SW480 (cell line): ENCODE measurements around the gene N4BP2L2.

Experiments
- DNase-seq: peaks from one replicate; pipeline ENCODE4 v3.0.0-alpha.2; 2016; ENCODE audit warnings: low spot score

N4BP2L2 gene

DNA sequence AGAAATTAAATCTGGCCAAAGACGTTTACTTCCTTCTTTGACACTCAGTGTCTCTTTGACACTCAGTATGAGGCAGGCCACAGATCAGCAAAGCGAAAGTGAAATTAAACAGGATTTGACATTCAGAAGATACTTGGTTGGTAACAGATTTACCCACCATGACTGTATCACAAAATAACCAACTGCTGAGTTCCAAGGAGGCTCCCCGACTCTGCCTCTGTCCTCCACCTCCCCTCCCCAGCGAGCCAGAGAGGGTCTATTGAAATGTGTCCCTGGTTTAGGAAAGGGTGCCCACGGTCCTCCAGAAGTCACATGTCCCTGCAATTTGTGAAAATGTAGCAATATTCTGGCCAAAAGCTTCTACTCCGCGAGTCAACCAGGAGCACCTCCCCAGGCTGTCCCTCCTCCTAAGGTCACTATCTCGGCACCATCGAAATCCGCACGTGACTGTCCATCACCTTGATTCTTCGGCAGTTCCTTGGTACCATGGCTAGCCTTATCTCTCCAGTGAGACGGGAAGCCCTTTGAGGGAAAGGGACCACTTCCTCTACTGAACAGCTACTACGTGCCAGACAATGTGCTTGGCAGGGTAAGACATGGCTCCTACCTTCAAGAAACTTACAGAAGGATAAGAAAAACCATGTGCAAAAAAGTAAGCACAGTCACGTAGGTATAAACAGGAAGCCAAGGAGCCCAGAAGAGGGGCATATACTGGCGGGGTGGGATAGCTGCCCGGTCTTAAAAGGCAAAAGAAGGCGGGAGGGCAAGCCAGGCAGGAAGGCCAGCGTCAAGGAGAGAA lies 112.2 kb downstream of the N4BP2L2 start:
- peak; percentile 37 for DNase-seq

DNA sequence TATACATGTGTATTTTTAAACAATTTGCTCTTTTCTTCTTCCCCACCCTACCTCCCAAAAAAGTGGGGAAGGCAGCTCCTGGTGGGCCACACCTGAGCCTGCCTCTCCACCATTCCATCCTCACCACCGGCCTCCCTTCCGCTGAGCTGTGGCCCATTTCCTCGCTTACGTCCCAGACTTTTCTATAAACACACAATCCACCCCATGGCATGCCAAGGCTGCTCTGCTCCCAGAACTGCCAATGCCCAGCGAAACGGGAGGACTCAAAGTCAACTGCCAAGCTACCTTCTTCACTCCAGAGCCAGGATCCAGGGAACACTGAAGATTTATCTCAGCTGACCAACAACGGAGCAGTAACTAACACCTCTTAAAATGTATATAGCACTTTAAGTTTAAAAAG lies 113.4 kb downstream of the N4BP2L2 start:
- no peak for DNase-seq

DNA sequence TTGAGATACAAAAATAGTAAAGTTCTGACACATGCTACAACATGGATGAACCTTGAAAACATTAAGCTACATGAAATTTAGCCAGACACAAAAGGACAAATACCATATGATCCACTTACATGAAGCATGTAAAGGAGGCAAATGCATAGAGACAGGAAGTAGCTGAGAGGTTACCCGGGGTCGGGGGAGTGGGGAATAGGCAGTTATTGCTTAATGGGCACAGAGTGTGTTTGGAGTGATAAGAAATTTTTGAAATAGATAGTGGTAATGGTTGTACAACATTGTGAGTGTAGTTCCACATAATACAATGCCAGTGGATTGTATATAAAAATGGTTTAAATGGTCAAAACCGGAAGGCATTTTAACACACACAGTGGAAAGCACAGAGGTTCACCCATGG lies 115.0 kb downstream of the N4BP2L2 start:
- DNase-seq, result no peak

DNA sequence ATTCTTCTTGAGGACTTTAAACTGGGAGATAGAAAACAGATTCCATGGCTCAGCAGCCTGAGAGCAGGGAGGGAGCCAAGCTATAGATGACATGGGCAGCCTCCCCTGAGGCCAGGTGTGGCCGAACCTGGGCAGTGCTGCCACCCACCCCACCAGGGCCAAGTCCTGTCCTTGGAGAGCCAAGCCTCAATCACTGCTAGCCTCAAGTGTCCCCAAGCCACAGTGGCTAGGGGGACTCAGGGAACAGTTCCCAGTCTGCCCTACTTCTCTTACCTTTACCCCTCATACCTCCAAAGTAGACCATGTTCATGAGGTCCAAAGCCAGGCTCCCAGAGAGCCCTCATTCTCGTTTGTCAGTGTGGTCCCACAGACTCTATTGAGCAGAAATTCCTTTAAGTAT lies 118.7 kb downstream of the N4BP2L2 start:
- DNase-seq, result no peak

DNA sequence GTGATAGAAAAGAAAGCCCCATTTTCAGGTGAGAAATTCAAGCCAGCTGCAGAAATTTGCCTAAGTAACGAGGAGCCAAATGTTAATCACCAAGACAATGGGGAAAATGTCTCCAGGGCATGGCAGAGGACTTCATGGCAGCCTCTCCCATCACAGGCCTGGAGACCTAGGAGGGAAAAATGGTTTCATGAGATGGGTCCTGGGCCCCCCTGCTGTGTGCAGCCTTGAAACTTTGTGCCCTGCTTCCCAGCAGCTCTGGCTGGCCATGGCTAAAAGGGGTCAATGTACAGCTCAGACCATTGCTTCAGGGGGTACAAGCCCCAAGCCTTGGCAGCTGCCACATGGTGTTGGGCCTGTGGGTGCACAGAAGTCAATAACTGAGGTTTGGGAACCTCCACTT lies 120.6 kb downstream of the N4BP2L2 start:
- DNase-seq, result no peak

DNA sequence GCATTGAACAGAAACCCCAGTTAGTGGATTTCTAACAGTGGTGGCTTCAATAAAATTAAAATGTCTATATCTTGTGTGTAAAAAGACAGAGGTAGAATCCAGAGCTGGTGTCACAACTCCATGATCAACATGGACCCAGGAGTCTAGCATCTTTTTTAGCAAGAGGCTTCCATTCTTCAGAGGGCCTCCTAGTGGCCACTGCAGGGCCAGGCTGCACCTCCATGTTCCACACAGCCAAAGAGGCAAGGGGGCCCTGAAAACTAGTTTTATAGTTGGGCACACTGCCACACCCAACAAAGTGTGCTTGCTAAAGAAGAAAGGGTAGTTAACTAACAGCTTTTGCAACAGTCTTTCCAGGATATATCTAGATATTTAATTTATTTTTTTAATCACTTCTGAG lies 123.6 kb downstream of the N4BP2L2 start:
- peak; percentile 11 for DNase-seq

DNA sequence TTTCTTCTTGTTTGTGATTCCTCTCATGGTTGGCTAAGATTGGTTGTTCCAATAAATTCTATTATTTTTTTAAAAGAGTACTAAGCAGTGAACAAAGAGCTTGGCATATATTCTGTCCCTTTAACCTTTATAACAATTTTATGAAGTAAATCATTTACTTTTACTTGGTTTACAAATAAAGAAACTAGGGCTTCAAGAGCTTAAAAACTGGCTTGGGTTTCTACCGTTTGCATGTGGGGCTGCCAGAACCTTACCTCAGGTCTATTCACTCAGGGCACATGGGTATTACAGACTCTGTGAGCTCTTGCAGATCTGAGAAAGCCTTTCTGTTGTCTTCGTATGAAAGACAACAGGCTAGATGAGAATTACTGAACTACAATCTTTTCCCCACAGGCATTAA lies 124.0 kb downstream of the N4BP2L2 start:
- DNase-seq, result no peak

DNA sequence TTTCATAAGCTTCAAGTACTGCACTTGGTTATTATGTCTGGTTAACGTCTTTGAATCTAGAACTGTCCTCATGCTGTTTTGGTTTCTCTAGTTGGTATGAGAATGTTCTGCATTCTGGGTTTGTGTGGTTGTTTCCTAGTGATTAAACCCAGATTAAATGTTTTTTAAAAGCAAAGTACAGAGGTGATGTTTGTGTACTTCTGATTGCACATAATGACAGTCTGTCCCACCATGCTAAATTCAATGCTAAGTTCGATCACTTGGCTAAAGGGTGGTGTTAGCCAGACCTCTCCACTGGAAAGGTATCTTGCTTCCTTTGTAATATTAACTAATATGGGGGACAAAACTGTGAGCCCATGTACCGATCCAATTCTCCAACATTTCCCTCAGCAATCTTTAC lies 125.3 kb downstream of the N4BP2L2 start:
- no peak for DNase-seq

DNA sequence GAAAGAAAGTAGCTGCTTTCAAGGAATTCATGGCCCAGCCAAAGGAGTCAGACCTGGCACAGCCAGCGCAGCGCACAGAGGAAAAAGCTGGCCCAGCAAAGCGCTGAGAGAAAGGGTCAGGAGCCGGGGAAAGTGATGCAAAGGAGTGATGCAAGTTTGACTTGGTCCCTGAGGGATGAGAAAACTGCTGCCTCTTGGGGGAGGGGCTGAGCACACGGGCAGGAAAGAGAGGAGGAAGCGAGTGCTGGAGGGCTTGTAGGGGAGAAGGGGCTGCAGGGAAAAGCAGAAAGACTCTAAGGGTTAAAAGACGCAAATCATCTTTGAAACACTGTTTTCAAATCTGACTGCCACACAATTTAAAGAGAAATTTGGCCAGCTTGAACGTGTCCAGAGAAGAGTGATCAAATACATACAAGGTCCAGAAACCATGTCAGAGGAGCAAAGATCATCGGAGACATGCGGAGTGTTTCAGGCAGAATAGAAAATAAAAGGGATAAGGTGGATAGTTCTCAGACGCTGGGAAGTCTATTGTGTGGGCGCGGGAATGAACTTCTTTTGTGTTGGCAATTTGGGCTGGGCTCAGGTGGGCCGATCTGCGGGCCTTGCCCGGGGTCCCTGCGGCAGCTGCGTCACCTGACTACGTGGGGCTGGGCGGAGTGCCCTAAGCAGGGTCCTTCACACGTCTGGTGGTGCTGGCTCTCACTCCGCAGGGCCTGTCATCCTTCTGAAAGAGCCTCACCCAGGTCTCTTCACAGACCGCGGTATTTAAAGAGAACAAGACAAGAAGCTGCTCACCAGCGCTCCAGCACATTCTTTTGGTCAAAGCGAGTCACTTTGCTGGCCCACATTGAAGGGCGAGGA lies 128.8 kb downstream of the N4BP2L2 start:
- no peak for DNase-seq

DNA sequence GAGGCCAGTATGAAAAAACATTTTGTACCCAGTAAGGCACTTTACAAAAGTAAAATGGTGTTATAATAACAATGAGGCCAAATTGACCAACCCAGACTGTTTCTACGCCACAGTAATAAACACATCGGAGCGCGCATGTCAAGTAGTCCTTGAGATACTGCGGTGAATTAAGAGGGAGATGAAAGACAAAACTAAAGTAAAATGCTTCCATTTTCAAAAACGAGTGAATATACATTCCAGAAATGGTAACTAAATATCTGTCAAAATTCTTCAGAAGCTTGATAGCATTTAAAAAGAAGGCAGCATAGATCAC lies 129.6 kb downstream of the N4BP2L2 start:
- DNase-seq, result no peak

DNA sequence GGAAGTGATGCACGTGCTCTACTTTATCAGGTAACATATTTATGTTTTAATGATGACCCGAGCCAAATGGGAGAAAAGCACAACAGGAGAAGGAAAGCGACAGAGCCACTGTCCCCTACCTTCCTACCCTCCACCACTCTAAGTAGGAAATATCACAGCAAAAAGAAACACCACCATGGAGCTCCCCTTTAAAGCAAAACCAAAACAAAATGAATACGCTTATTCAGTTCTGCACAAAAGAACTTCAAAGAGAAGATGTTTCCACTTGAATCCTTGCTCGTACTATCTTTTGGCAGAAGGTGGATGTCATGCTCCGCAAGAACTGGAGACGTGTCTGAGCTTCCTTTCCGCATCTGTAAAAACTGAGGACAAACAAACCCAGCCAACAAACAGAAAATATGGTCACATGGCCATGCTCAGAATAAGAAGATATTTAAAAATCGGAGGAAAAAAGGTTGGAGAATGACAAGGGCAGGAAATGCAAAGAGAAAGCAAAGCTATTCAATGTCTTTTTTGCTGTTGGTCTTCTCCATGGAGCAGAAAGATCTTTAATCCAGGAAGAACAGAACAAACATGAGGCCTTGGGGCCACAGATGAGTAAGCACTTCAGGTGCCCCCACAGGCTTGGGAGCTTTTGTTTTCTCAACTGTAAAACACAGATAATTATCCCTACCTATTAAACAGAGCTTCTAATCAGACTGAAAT lies 130.1 kb downstream of the N4BP2L2 start:
- no peak for DNase-seq

DNA sequence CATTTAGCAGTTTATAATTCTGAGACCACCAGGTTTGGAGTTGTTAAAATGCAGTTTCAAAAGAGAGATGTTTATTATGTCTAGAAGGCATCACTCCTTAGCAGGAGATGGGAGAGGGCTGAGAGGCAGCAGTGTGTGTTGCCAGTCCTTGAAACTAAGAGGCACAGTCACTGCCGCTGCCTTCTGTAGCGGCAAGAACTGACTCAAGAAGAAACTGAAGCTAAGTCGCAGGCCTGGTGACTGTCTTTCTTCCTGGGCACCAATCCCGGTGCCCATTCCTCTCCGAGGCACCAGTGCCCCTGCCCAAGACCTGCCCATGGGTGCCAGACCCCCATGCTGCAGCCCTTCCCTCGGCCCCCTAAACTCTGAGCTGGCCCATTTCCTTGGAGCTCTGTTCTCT lies 130.7 kb downstream of the N4BP2L2 start:
- no peak for DNase-seq

DNA sequence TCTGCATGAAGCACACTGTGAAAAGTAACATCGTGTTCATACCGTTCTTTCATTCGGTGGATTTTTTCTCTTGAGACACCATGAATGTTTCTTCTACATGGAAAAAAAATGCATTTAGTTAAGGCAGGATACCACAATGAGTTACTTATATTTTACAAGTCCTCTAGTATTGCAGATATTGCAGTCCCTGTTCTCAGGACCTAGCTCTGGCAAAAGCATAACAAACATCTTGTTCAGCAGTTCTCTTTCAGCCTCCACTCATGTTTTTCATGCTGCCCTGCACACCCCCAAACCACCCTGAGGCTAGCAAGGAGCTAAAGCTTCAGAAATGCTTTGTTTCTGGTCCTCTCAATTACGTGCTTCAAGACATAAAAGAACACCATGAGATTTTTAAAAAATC lies 135.5 kb downstream of the N4BP2L2 start:
- no peak for DNase-seq

DNA sequence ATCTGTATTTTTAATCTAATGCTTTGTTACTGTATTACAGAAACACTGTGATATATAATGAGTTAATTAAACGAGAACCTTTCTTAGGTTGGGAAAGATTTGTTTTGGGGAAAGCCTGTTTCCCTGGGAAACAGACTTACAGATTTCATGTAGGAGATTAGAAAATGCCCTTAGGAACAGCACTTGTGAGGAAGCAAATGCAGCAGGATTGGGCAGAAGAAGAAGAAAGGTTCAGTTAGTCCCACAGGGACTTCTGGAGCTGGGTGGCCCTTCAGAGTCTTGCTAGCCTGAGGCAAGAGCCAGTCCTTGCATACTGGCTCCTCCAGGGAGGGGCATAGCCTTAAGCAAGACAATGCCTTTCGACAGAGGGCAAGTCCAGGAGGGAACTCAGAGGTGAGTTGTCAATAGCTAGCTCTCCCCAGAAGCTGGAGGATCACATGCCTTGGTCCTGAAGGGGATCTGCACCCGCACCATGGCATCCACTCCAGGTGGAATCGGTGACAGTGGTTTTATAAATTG lies 147.4 kb downstream of the N4BP2L2 start:
- no peak for DNase-seq

DNA sequence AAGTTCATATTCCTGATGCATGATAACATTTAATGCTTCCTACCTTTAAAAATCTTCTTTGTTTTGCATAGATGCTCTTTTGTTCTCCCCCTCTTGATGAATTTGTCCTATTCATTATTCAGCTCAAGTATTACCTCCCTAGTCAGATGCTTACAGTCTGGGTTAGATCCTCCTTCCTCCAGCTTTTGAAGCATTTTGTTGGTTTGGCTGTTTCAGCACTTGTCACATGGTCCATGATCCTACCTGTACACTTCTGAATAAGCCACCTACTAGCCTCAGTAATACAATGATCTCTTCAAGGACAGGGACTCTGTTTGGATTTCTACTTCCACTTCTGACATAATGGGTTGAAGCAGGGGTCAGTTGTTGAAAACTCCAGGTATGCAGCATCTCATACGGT lies 148.1 kb downstream of the N4BP2L2 start:
- DNase-seq, result no peak

DNA sequence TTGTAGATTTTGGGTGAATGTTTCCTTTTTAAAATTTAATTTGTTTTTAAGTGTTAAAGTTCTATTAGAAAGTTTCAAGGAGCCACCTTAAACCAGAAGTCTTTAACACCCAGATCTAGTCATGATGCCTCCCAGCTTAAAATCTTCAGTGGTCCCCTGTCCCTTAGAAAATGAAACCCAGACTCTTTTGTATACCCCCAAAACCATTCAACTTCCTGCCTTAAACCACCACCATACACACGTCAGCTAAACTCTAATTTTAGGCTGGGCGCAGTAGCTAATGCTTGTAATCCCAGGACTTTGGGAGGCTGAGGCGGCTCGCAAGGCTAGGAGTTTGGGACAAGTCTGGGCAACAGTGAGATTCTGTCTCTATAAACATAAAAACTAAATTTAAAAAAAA lies 148.5 kb downstream of the N4BP2L2 start:
- no peak for DNase-seq

DNA sequence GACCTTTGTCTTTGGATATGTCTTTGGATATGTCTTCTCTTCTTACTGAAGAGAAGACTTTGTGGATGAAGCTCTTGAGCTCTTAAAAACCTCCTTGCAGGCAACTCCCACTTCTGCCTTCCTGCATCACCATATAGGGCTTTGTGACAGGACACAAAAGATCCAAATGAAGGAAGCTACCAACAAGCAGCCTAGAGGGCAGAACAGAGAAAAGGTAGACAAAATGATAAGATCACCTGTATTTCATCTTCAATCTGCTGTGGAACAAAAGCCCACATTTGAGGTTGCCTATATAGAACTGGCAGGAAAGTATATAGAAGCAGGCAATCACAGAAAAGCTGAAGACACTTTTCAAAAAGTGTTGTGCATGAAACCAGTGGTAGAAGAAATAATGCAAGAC lies 153.2 kb downstream of the N4BP2L2 start:
- no peak for DNase-seq

DNA sequence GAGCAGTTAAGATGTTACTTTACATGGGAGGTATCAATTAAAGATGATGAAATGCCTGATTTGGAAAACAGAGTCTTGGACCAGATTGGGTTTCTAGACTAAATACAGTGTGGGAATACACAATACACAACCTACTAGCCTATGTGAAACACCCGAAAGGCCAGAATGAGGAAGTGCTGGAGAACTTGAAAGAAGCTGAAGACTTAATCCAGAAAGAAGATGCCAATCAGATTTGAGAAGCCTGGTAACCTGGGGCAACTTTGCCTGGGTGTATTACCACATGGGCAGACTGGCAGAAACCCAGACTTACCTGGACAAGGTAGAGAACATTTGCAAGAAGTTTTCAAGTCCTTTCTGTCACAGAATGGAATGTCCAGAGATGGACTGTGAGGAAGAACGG lies 153.9 kb downstream of the N4BP2L2 start:
- no peak for DNase-seq

DNA sequence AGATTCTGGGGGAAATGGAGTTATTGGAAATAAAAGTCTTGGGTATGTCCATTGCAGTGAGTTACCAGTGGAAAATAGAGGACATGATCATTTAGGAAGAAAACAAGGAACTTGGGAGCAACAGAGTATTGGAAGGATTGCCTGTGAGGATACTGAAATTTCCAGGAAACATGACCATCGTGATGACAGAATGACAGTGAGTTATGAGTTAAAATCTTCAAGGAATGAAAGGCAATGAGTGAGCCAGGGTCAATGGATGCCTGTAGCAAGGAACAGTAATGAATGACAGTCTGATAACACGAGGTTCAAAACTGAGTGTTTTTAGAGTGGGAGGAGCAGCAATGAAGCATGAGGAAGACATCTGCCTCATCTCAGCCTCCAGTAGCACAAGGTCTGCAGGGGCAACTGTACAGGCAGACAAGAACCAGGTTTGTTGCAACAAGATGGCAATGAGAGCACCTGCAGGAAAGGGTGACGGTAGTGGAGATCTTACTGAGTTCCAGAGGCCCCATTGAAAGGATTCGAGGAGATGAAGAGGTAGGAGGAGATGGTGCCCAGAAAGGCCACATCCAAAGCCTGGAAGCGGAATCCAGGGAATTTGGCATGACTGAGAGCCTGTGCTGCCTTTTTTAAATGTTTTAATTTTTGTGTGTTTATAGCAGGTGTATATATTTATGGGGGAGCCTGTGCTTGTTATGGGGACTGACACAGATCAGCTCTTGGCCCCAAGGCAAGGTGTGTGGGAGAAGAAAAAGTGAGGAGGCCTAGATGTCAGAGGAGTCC lies 154.6 kb downstream of the N4BP2L2 start:
- DNase-seq, result no peak
